Thymus (tissue), 11 donors: ENCODE measurements around the gene KCNH2. TPM values are rescaled to one million over a fixed set of nuclear protein-coding genes. Genes with fewer than 3 reads are reported as not detected.
"Not testable (repeated sequence)": the region's sequence is repeated elsewhere in the genome, so short reads cannot be mapped to it uniquely, and the experiment has no call there.

ENCODE experiments used
- DNase-seq, 9 donors: peaks; one replicate each; pipeline ENCODE4 v3.0.0-alpha.2; 2013; ENCODE audit warnings: low spot score in 9 of 9, low read depth in 6 of 9, missing footprints in 1 of 9
- H3K27ac ChIP-seq, 2 donors: one replicate each; pipeline ENCODE4 v1.5.1; 2013; ENCODE audit warnings: control low read depth in 1 of 2, low read depth in 1 of 2, low read length in 1 of 2, mild to moderate bottlenecking in 1 of 2, moderate library complexity in 1 of 2
- H3K27me3 ChIP-seq, 2 donors: one replicate each; pipeline ENCODE4 v1.5.1; 2013; ENCODE audit warnings: low read length in 1 of 2; ENCODE audit not compliant: control insufficient read depth in 2 of 2, insufficient read depth in 1 of 2
- H3K36me3 ChIP-seq, 2 donors: one replicate each; pipeline ENCODE4 v1.5.1; 2013; ENCODE audit warnings: low read length in 1 of 2, mild to moderate bottlenecking in 1 of 2, moderate library complexity in 1 of 2; ENCODE audit not compliant: control insufficient read depth in 2 of 2, insufficient read depth in 2 of 2
- H3K4me1 ChIP-seq, 2 donors: one replicate each; pipeline ENCODE4 v1.5.1; 2013; ENCODE audit warnings: low read length in 2 of 2; ENCODE audit not compliant: control insufficient read depth in 2 of 2, insufficient read depth in 2 of 2
- H3K4me3 ChIP-seq, 2 donors: one replicate each; pipeline ENCODE4 v1.5.1; 2013; ENCODE audit warnings: low read length in 2 of 2, control low read depth in 1 of 2, mild to moderate bottlenecking in 1 of 2
- H3K9me3 ChIP-seq, 2 donors: one replicate each; pipeline ENCODE4 v1.5.1; 2013; ENCODE audit warnings: low read length in 1 of 2, mild to moderate bottlenecking in 1 of 2; ENCODE audit not compliant: control insufficient read depth in 2 of 2, insufficient read depth in 1 of 2
- WGBS: extraction: QIAGEN DNeasy Blood & Tissue Kit; methylation state at CpG from one replicate; pipeline ENCODE4 v1.1.7; 2013; 5-methylcytosine and 5-hydroxymethylcytosine counted together
- polyA plus RNA-seq: library from polyadenylated mRNA; stranded (reverse); fragments of 200-250 nt; gene quantifications from one replicate; pipeline ENCODE4 v1.2.3, GENCODE V29; 2013
- total RNA-seq: library from RNA; stranded (reverse); fragments of 120-200 nt; gene quantifications from one replicate; pipeline ENCODE4 v1.2.4, GENCODE V29; 2013
- donor health status: healthy.

The KCNH2 gene
- total and polyA plus RNA-seq, 2 donors, result 1.5 to 2.3 TPM

- Histone ChIP-seq H3K4me3 (no peak overlapping the region), H3K4me1 (no peaks in the 10 kb centered on the region), H3K36me3 (no peaks in the 10 kb centered on the region), H3K9me3 (no peaks in the 10 kb centered on the region), H3K27me3 (peaks cover 0 to 45% of the 10 kb centered on the region in 2 donors), H3K27ac (no peak overlapping the region)
- 87% methylated on average over 6 of the region's 6 CpGs for WGBS
- DNase-seq, result no peak
These were observed 63.2 kb downstream of the KCNH2 start for GRCh38 chr7:150914966-150915365.

GRCh38 chr7:150914196-150914595, 63.9 kb downstream of the KCNH2 start:
- DNase-seq, result no peak
- peaks cover 0 to 45% of the 10 kb centered on the region in 2 donors for H3K27me3 ChIP-seq
- WGBS, result 97% methylated on average over 6 of the region's 6 CpGs

GRCh38 chr7:150912427-150912826, 65.7 kb downstream of the KCNH2 start:
- H3K27ac ChIP-seq, result no peak overlapping the region
- no peaks in the 10 kb centered on the region for H3K9me3 ChIP-seq
- peaks cover 0 to 42% of the 10 kb centered on the region in 2 donors for H3K27me3 ChIP-seq
- H3K36me3 ChIP-seq, result no peaks in the 10 kb centered on the region
- WGBS, result 80% methylated on average over 7 of the region's 7 CpGs
- no peak for DNase-seq
- H3K4me1 ChIP-seq, result no peaks in the 10 kb centered on the region
- H3K4me3 ChIP-seq, result no peak overlapping the region

More at GRCh38 chr7:150914196-150914595, 63.9 kb downstream of the KCNH2 start:
- no peaks in the 10 kb centered on the region for H3K9me3 ChIP-seq
- no peaks in the 10 kb centered on the region for H3K36me3 ChIP-seq
- no peak overlapping the region for H3K4me3 ChIP-seq
- no peak overlapping the region for H3K27ac ChIP-seq
- no peaks in the 10 kb centered on the region for H3K4me1 ChIP-seq

GRCh38 chr7:150911590-150912267, 66.4 kb downstream of the KCNH2 start:
- H3K27ac ChIP-seq, result no peak overlapping the region
- peaks cover 0 to 39% of the 10 kb centered on the region in 2 donors for H3K27me3 ChIP-seq
- H3K36me3 ChIP-seq, result no peaks in the 10 kb centered on the region
- H3K9me3 ChIP-seq, result no peaks in the 10 kb centered on the region
- H3K4me3 ChIP-seq, result no peak overlapping the region
- 90% methylated on average over 11 of the region's 11 CpGs for WGBS
- H3K4me1 ChIP-seq, result no peaks in the 10 kb centered on the region
- no peak for DNase-seq

GRCh38 chr7:150910996-150911422, 67.1 kb downstream of the KCNH2 start:
- no peak for DNase-seq
- Histone ChIP-seq H3K4me3 (no peak overlapping the region), H3K36me3 (no peaks in the 10 kb centered on the region), H3K4me1 (no peaks in the 10 kb centered on the region), H3K27ac (no peak overlapping the region), H3K9me3 (no peaks in the 10 kb centered on the region), H3K27me3 (peaks cover 0 to 34% of the 10 kb centered on the region in 2 donors)
- 47% methylated on average over 12 of the region's 12 CpGs for WGBS

- not testable (repeated sequence) for H3K27ac ChIP-seq, H3K4me1 ChIP-seq, DNase-seq, H3K4me3 ChIP-seq, H3K9me3 ChIP-seq, H3K36me3 ChIP-seq
- peaks cover 0 to 31% of the 10 kb centered on the region in 2 donors for H3K27me3 ChIP-seq
- WGBS, result 84% methylated on average over 8 of the region's 8 CpGs
These were observed 67.7 kb downstream of the KCNH2 start for GRCh38 chr7:150910305-150910995.

GRCh38 chr7:150909200-150909995, 68.7 kb downstream of the KCNH2 start:
- 31% methylated on average over 8 of the region's 8 CpGs for WGBS
- no peaks in the 10 kb centered on the region for H3K4me1 ChIP-seq
- H3K36me3 ChIP-seq, result no peaks in the 10 kb centered on the region
- H3K4me3 ChIP-seq, result no peak overlapping the region
- H3K27ac ChIP-seq, result no peak overlapping the region
- H3K27me3 ChIP-seq, result peaks cover 2 to 33% of the 10 kb centered on the region in 2 donors
- no peaks in the 10 kb centered on the region for H3K9me3 ChIP-seq
- DNase-seq, result peak in 3 of 9 donors; percentile 5 to 46 (median 26)

GRCh38 chr7:150908173-150908572, 69.9 kb downstream of the KCNH2 start:
- 95% methylated on average over 2 of the region's 2 CpGs for WGBS
- no peak for DNase-seq
- no peaks in the 10 kb centered on the region for H3K4me1 ChIP-seq

More at GRCh38 chr7:150908173-150908572, 69.9 kb downstream of the KCNH2 start:
- H3K27ac ChIP-seq, result no peak overlapping the region
- no peaks in the 10 kb centered on the region for H3K36me3 ChIP-seq
- no peak overlapping the region for H3K4me3 ChIP-seq
- H3K27me3 ChIP-seq, result peaks cover 2 to 29% of the 10 kb centered on the region in 2 donors
- no peaks in the 10 kb centered on the region for H3K9me3 ChIP-seq
